SK-N-MC (cell line): ENCODE results near the gene B3GAT2.

Source experiments
- EZH2 ChIP-seq: fragments of 200-600 bp; sonication (generic); IDR thresholded peaks from one replicate; pipeline ENCODE4 v1.6.1; 2017; ENCODE audit warnings: antibody characterized with exemption
- FOXP2 ChIP-seq: optimal IDR thresholded peaks from 2 replicates; pipeline ENCODE3; 2011; ENCODE audit warnings: mild to moderate bottlenecking, moderate library complexity; ENCODE audit not compliant: insufficient read depth; ENCODE audit errors: extremely low read length, control extremely low read depth

- no peak for TF ChIP-seq FOXP2
- TF ChIP-seq EZH2: no peak
Measured at GRCh38 chr6:70860920-70861319, 95.9 kb downstream of the B3GAT2 start.
